IMR-90 (cell line): Measurements from ENCODE around the gene CDC5L. TPM values are rescaled to one million over a fixed set of nuclear protein-coding genes. Genes with fewer than 3 reads are reported as not detected.

ENCODE experiments used
- ATAC-seq: fragments of 200-7000 bp; cut with Tn5 transposase; 2 replicates; pipeline ENCODE4 v1.9.1; 2020; ENCODE audit warnings: low read depth, mild to moderate bottlenecking, moderate library complexity
- BruUV-seq: library from RNA; stranded (reverse); fragments of 400-500 nt; replicated peaks from 2 replicates; lab custom pipeline; 2021; lab: Mats Ljungman, UMichigan
- CTCF ChIA-PET: fragments of 300-600 bp; formaldehyde crosslinking; extraction: SDS; loops from one replicate; lab custom pipeline; 2021; ENCODE audit warnings: antibody characterized with exemption; lab: Yijun Ruan, JAX
- POLR2A ChIA-PET: fragments of 300-600 bp; sonication (Branson Sonifier 250); formaldehyde crosslinking; loops from one replicate; lab custom pipeline; 2022; ENCODE audit warnings: antibody characterized with exemption; ENCODE audit not compliant: unreplicated experiment; lab: Charles Lee
- DNase-seq: peaks from one replicate; pipeline ENCODE4 v3.0.0; 2013
- H2AFZ ChIP-seq: replicated peaks from 2 replicates; pipeline ENCODE3; 2013; ENCODE audit warnings: low read length, mild to moderate bottlenecking; ENCODE audit not compliant: poor library complexity
- H2AK5ac ChIP-seq: 2 replicates; pipeline ENCODE4 v1.6.1; 2013; ENCODE audit warnings: low read depth, low read length, inconsistent platforms
- H2AK9ac ChIP-seq: replicated peaks from 2 replicates; pipeline ENCODE3; 2013; ENCODE audit warnings: mild to moderate bottlenecking, low read depth, low read length, moderate library complexity; ENCODE audit not compliant: poor library complexity
- H2BK120ac ChIP-seq: 2 replicates; pipeline ENCODE4 v1.6.1; 2013; ENCODE audit warnings: low read depth, low read length, inconsistent platforms
- H2BK15ac ChIP-seq: 3 replicates; pipeline ENCODE4 v1.6.1; 2013; ENCODE audit warnings: low read depth, low read length, inconsistent platforms
- H2BK20ac ChIP-seq: 2 replicates; pipeline ENCODE4 v1.6.1; 2013; ENCODE audit warnings: low read depth, mild to moderate bottlenecking, inconsistent platforms, low read length, moderate library complexity
- H2BK5ac ChIP-seq: 2 replicates; pipeline ENCODE4 v1.6.1; 2013; ENCODE audit warnings: mild to moderate bottlenecking, low read depth, low read length, inconsistent platforms; ENCODE audit not compliant: poor library complexity, severe bottlenecking
- H3K14ac ChIP-seq: replicated peaks from 2 replicates; pipeline ENCODE4 v1.6.1; 2013; ENCODE audit warnings: low read depth, low read length, inconsistent platforms
- H3K18ac ChIP-seq: 2 replicates; pipeline ENCODE4 v1.6.1; 2013; ENCODE audit warnings: low read depth, low read length, control low read depth
- H3K23ac ChIP-seq: 2 replicates; pipeline ENCODE4 v1.6.1; 2013; ENCODE audit warnings: low read depth, low read length, inconsistent platforms
- H3K27ac ChIP-seq: 2 replicates; pipeline ENCODE4 v1.5.1; 2013; ENCODE audit warnings: mild to moderate bottlenecking, control low read depth, low read length; ENCODE audit not compliant: insufficient read depth
- H3K27me3 ChIP-seq: 2 replicates; pipeline ENCODE4 v1.6.1; 2013; ENCODE audit warnings: low read length; ENCODE audit not compliant: control insufficient read depth, insufficient read depth
- H3K36me3 ChIP-seq: 2 replicates; pipeline ENCODE4 v1.6.1; 2013; ENCODE audit warnings: low read length, mixed read lengths; ENCODE audit not compliant: control insufficient read depth, insufficient read depth
- H3K4ac ChIP-seq: 2 replicates; pipeline ENCODE4 v1.6.1; 2013; ENCODE audit warnings: low read depth, low read length, inconsistent platforms
- H3K4me1 ChIP-seq: 2 replicates; pipeline ENCODE4 v1.6.1; 2013; ENCODE audit warnings: low read length, mixed read lengths; ENCODE audit not compliant: control insufficient read depth, insufficient read depth
- H3K4me2 ChIP-seq: 2 replicates; pipeline ENCODE4 v1.6.1; 2013; ENCODE audit warnings: low read depth, mild to moderate bottlenecking, control low read depth, low read length, moderate library complexity
- H3K4me3 ChIP-seq: 2 replicates; pipeline ENCODE4 v1.5.1; 2013; ENCODE audit warnings: low read depth, mild to moderate bottlenecking, control low read depth, low read length, moderate library complexity; ENCODE audit not compliant: insufficient read depth
- H3K56ac ChIP-seq: 2 replicates; pipeline ENCODE4 v1.6.1; 2013; ENCODE audit warnings: low read length, inconsistent platforms; ENCODE audit not compliant: insufficient read depth; ENCODE audit errors: extremely low read depth
- H3K79me1 ChIP-seq, 2 experiments: 2 replicates each; pipeline ENCODE4 v1.6.1; 2013; ENCODE audit warnings: low read length in 2 of 2, inconsistent platforms in 1 of 2, low read depth in 1 of 2
- H3K9ac ChIP-seq: 2 replicates; pipeline ENCODE4 v1.6.1; 2013; ENCODE audit warnings: low read depth, low read length, control low read depth
- H3K9me1 ChIP-seq: 2 replicates; pipeline ENCODE4 v1.6.1; 2013; ENCODE audit warnings: low read length, inconsistent platforms; ENCODE audit not compliant: insufficient read depth
- H3K9me3 ChIP-seq: 2 replicates; pipeline ENCODE4 v1.6.1; 2013; ENCODE audit warnings: low read length; ENCODE audit not compliant: control insufficient read depth, insufficient read depth
- H4K20me1 ChIP-seq: 2 replicates; pipeline ENCODE4 v1.6.1; 2013; ENCODE audit warnings: low read length, inconsistent platforms; ENCODE audit not compliant: insufficient read depth
- H4K5ac ChIP-seq: 2 replicates; pipeline ENCODE4 v1.6.1; 2013; ENCODE audit warnings: mild to moderate bottlenecking, low read depth, low read length, control low read depth
- H4K8ac ChIP-seq, 2 experiments: 2 replicates each; pipeline ENCODE4 v1.6.1; 2013; ENCODE audit warnings: low read depth in 2 of 2, low read length in 2 of 2, control low read depth in 1 of 2, inconsistent platforms in 1 of 2
- H4K91ac ChIP-seq: 2 replicates; pipeline ENCODE4 v1.6.1; 2013; ENCODE audit warnings: low read depth, low read length, inconsistent platforms; ENCODE audit not compliant: insufficient read depth
- BHLHE40 ChIP-seq: fragments of 150-350 bp; IDR thresholded peaks from 2 replicates; pipeline ENCODE4 v1.6.1; 2016; ENCODE audit warnings: mild to moderate bottlenecking, low read depth, low read length
- CTCF ChIP-seq: conservative IDR thresholded peaks from 2 replicates; pipeline ENCODE4 v1.5.1; 2012; ENCODE audit warnings: mild to moderate bottlenecking, low read depth, low read length, improper control_type of control experiment
- MAFK ChIP-seq: IDR thresholded peaks from 2 replicates; pipeline ENCODE4 v1.6.1; 2012; ENCODE audit warnings: low read depth, low read length, improper control_type of control experiment
- MAZ ChIP-seq: IDR thresholded peaks from 2 replicates; pipeline ENCODE4 v1.6.1; 2012; ENCODE audit warnings: low read depth, mild to moderate bottlenecking, low read length, improper control_type of control experiment, moderate library complexity, borderline replicate concordance
- RAD21 ChIP-seq: IDR thresholded peaks from 2 replicates; pipeline ENCODE4 v1.6.1; 2012; ENCODE audit warnings: low read length, improper control_type of control experiment
- RCOR1 ChIP-seq: IDR thresholded peaks from 2 replicates; pipeline ENCODE4 v1.6.1; 2012; ENCODE audit warnings: mild to moderate bottlenecking, low read length, improper control_type of control experiment; ENCODE audit not compliant: insufficient replicate concordance
- SMC3 ChIP-seq: fragments of 150-350 bp; IDR thresholded peaks from 2 replicates; pipeline ENCODE4 v1.6.1; 2016; ENCODE audit warnings: low read depth, mild to moderate bottlenecking, antibody characterized with exemption, low read length, moderate library complexity
- USF2 ChIP-seq: fragments of 150-350 bp; IDR thresholded peaks from 2 replicates; pipeline ENCODE4 v1.6.1; 2017; ENCODE audit warnings: mild to moderate bottlenecking, antibody characterized with exemption, low read length, low read depth
- WGBS, 2 experiments: methylation state at CpG; one replicate each; pipeline versions ENCODE4 v1.1.5 to v1.1.7; 2013; ENCODE audit warnings: missing lambda C conversion rate in 2 of 2; ENCODE audit not compliant: insufficient read length in 1 of 2; ENCODE audit errors: extremely low coverage in 2 of 2; 5-methylcytosine and 5-hydroxymethylcytosine counted together
- dilution Hi-C: fragments of 300-500 bp; cut with HindIII; formaldehyde crosslinking; loops from one replicate; pipeline ENCODE4 v1.14.3; 2018; ENCODE audit warnings: low sequenced_read_pairs; ENCODE audit not compliant: unreplicated experiment
- in situ Hi-C: fragments of 300-500 bp; cut with MboI; formaldehyde crosslinking; loops from 3 replicates; pipeline ENCODE4 v1.14.3; 2019; ENCODE audit warnings: low sequenced_read_pairs, inconsistent platforms, mixed read lengths
- intact Hi-C: fragments of 100-400 bp; cut with micrococcal nuclease; formaldehyde crosslinking; loops from 2 replicates; pipeline ENCODE4 v1.10.0; 2022
- polyA plus RNA-seq, 3 experiments: library from polyadenylated mRNA; depleted of rRNA; stranded (reverse); fragments of >200 nt; gene quantifications; 2 replicates each; pipeline ENCODE4 v1.2.3, GENCODE V29; 2012; ENCODE audit warnings: low replicate concordance in 1 of 3
- total RNA-seq: library from RNA; depleted of rRNA; stranded (reverse); fragments of >200 nt; gene quantifications from 2 replicates; pipeline ENCODE4 v1.2.3, GENCODE V29; 2012

Gene CDC5L
- total and polyA plus RNA-seq, 2 of the 4 experiments (the other 2 are of a cell fraction): 9.9 to 17.7 TPM

GRCh38 chr6:44456070-44456965 lies 68.8 kb downstream of the CDC5L start:
- WGBS, 2 experiments: 48% methylated on average over 4 of the region's 16 CpGs; no CpG with 5 or more reads in 1 of the 2 experiments
- in situ Hi-C loops: no loop called here
- Histone ChIP-seq H3K4me2 (peak overlapping the region; percentile 52), H3K4me3 (peak overlapping the region; percentile 17; the same call in 1 of the 2 replicates), H3K4ac (peak overlapping the region; percentile 14; the same call in 1 of the 2 replicates), H3K23ac (no peak overlapping the region), H3K9me1 (peaks cover 13% of the 10 kb centered on the region), H3K36me3 (peaks cover 4% of the 10 kb centered on the region; the same call in 1 of the 2 replicates), H2AK5ac (no peak overlapping the region), H3K27ac (no peak overlapping the region), H3K9ac (no peak overlapping the region), H2AFZ (peak overlapping the region; percentile 82), H3K14ac (0 out of 2 replicates have a peak overlapping the region, but pooled peaks have one; percentile 8), H4K8ac (peak overlapping the region in 1 of 2 experiments; percentile 44; a peak in 1 of 4 replicates), H4K5ac (no peak overlapping the region), H2BK5ac (no peak overlapping the region), H3K18ac (no peak overlapping the region), H2BK120ac (peak overlapping the region; percentile 24; the same call in 1 of the 2 replicates), H4K91ac (0 out of 2 replicates have a peak overlapping the region, but pooled peaks have one; percentile 22), H3K4me1 (peaks cover 17% of the 10 kb centered on the region), H4K20me1 (no peaks in the 10 kb centered on the region), H2AK9ac (no peak overlapping the region), H3K56ac (no peak overlapping the region; the same call in 1 of the 2 replicates), H2BK15ac (no peak overlapping the region), H3K9me3 (no peaks in the 10 kb centered on the region), H3K27me3 (peaks cover 6% of the 10 kb centered on the region; the same call in 1 of the 2 replicates), H2BK20ac (peak overlapping the region; percentile 44; the same call in 1 of the 2 replicates), H3K79me1 (0 out of 4 replicates have a peak, but pooled peaks cover 0 to 5% of the 10 kb centered on the region in 2 experiments)
- ChIA-PET CTCF (interaction anchor here (0.8 to 2.1 kb wide), 7 partner anchors 9 to 56 kb away, joined by 3 to 8 read pairs (median 4); no protein-coding TSS in a partner anchor), POLR2A (no interaction called here)
- TF ChIP-seq RAD21 (peak; percentile 71), CTCF (peak; percentile 78), USF2 (no peak), BHLHE40 (no peak), MAFK (no peak), RCOR1 (no peak), SMC3 (peak; percentile 79), MAZ (0 out of 2 replicates have a peak, but pooled peaks have one; percentile 6)
- BruUV-seq: no TSS peak
- intact Hi-C loops: loop anchor here (1.0 kb wide), 1 partner anchor 25 kb away; no protein-coding TSS in a partner anchor
- dilution Hi-C loops: no loop called here
- ATAC-seq (peak; percentile 81), DNase-seq (peak; percentile 50)
